GM21576 (cell line): ENCODE measurements around the gene NDRG4.
"Not testable (repeated sequence)": the region's sequence is repeated elsewhere in the genome, so short reads cannot be mapped to it uniquely, and the experiment has no call there.

ENCODE experiments used
- ATAC-seq: cut with Tn5 transposase; IDR thresholded peaks from one replicate; pipeline ENCODE4 v1.9.1; 2021; ENCODE audit warnings: mild to moderate bottlenecking, moderate library complexity; ENCODE audit not compliant: unreplicated experiment

The NDRG4 gene

GRCh38 chr16:58464916-58465731 lies 34.8 kb upstream of the NDRG4 start:
- no peak for ATAC-seq

DNA sequence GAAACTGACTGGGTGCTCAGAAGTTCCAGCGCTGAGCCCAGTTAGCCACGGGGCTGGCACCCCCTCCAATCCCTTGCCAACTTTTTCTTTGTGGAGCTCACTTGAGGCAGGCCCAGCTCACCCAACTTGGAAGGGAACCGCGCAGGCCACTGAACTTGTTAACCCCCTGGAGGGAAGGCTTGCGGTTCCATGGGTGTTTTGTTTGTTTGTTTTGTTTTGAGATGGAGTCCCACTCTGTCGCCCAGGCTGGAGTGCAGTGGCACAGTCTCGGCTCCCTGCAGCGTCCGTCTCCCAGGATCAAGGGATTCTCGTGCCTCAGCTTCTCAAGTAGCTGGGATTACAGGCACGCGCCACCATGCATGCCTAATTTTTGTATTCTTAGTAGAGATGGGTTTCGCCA lies 34.1 kb upstream of the NDRG4 start:
- ATAC-seq: no peak

DNA sequence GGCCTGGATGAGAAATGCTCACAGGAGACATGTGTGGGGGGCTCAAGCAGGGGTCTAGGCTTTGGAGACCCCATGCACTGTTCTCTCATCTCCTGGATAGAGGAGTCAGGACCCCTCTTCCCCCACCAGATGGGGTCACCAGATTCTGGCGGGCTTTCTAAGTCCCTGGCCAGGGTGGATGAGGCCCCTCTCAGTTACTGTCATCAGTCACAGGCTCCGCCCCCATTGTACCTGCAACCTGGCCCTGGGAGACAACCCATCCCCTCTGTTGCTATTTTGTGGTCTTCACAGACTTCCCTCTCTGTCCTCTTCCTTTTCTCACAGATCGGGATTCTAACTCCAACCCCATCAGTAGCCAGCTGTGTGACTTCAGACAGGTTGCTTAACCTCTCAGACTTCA lies 33.5 kb upstream of the NDRG4 start:
- no peak for ATAC-seq

GRCh38 chr16:58467905-58468304 lies 32.0 kb upstream of the NDRG4 start:
- ATAC-seq: no peak

GRCh38 chr16:58471209-58471975 lies 28.6 kb upstream of the NDRG4 start:
- no peak for ATAC-seq

- no peak for ATAC-seq
These were observed 27.7 kb upstream of the NDRG4 start for GRCh38 chr16:58472266-58472665.

DNA sequence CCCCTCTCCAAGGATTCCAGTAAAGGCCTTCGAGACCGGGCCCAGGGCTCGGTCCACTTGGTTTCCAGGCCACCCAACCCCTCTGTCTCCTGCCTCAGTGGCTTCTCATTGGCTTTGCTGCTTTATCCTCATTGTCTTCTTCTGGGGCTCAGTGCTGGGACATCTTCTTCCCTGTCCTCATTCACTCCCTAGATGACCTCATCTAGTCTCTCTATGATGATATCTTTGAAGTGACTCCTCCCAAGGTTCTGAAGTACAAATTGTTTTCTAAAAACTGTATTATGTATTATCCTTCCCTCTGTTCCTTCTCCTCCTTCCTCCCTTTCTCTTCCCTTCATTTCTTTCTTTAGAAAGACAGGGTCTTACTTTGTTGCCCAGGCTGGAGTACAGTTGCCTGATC lies 27.1 kb upstream of the NDRG4 start:
- ATAC-seq: no peak

- ATAC-seq: no peak
These were observed 25.6 kb upstream of the NDRG4 start for GRCh38 chr16:58474296-58474695.

GRCh38 chr16:58475091-58475619 lies 24.8 kb upstream of the NDRG4 start:
- no peak for ATAC-seq

- no peak for ATAC-seq
These were observed 23.2 kb upstream of the NDRG4 start for GRCh38 chr16:58476791-58477190.

GRCh38 chr16:58478427-58478826 lies 21.5 kb upstream of the NDRG4 start:
- no peak for ATAC-seq

DNA sequence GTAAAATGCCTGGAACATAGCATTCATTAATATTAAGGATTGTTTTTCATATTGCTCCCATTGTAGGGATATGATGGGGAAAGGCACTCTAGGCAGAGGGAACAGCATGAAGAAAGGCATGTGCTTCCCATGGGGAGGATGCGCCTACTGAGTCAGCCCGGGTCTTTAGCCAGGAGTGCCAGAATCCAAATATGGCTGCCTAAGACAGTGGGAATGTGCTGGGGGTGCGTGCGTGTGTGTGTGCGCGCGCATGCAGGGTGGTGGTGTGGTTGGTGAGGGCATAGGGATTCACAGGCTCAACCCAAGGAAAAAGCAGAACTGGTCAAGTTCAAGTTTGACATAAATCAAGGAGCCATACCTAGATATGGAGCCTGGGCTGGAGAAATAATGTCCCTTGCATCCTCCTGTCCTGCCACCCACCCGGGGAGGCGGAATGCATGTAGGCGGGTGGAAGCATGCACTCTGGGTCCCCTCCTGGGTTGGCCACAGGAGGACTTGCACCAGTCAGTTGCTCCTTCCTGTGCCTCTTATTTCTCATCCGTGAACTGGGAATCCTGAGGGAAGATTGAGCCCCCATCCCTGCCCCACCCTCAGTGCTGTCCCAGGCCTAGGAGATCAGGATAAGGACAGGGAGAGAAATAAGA lies 18.6 kb upstream of the NDRG4 start:
- no peak for ATAC-seq

GRCh38 chr16:58481931-58482330 lies 18.0 kb upstream of the NDRG4 start:
- ATAC-seq: no peak

GRCh38 chr16:58485184-58485887 lies 14.6 kb upstream of the NDRG4 start:
- no peak for ATAC-seq

GRCh38 chr16:58487566-58488351 lies 12.2 kb upstream of the NDRG4 start:
- no peak for ATAC-seq

DNA sequence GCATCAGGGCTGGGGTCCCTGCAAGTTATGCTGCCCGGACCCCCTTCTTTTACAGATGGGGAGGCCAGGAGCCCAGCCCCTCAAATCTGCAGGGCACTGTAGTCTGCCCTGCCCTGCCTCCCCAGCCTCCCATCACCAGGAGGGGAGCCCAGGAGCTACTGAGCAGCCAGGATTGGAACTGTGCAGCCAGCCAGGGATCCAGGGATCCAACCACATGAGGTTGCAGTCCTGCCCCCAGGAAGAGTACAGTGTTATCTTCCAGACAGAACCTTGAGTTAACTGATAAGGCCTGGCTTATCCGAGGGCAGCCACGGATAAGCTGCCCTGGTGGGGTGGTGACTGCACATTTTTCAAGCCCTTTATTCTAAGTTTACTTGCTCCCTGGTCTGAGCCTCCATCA lies 11.4 kb upstream of the NDRG4 start:
- no peak for ATAC-seq

GRCh38 chr16:58490065-58490464 lies 9.9 kb upstream of the NDRG4 start:
- ATAC-seq: no peak

DNA sequence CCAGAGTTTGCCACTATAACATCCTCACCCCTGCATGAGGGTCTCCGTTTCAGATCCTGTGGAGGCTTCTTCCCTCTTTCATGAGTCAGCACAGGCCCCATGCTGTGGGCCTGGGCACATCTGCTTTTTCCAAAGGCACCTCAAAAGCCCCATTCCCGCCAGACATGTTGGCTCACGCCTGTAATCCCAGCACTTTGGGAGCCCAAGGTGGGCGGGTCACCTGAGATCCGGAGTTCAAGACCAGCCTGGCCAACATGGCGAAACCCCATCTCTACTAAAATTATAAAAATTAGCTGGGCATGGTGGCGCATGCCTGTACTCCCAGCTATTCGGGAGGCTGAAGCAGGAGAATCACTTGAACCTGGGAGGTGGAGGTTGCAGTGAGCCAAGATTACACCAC lies 9.4 kb upstream of the NDRG4 start:
- not testable (repeated sequence) for ATAC-seq

DNA sequence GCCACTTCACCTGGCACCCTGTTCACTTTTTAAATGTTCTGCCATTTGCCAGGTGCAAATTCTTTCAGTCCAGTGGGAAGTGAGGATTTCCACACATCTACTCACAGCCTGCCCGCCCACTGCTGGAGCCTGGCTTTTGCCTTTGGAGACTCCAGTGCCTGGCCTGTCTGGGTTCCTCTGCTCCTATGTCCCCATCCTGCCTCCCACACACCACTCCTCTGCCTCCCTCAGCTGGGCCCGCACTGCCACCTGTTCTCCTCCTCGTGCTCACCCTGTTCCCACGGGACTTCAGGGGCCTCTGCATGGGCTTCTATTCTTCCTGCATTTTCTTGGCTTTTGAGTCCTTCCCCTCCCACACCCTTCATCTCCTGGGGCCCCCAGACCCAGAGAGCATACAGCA lies 7.9 kb upstream of the NDRG4 start:
- ATAC-seq: no peak

DNA sequence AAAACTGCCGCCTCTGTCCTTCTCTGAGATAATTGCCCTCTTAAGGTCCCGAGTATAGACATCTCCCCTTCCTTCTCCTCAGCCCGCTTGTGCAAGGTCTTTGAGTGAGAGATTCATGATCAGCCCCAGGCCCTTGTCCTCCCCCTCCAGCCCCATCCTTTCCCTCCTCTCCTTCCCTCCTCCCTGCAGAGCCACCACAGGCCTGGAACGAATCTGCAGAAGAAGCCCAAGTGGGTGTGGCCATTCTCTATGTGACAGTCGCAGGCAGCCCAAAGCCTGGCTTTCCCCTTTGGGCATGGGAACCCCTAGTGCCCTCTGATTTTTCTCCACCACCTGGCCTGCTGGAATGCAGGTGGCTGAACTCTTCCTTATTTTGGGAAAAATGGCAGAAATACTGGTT lies 7.2 kb upstream of the NDRG4 start:
- ATAC-seq: no peak
